Activated CD4-positive, alpha-beta T cell treated with anti-CD3 and anti-CD28 coated beads, Interleukin-2, amount 10 ng/mL, durations not matched to agents 24 days and 14 days (primary cell): Measurements from ENCODE around the gene ITGA5. TPM values are rescaled to one million over a fixed set of nuclear protein-coding genes. Genes with fewer than 3 reads are reported as not detected.
"Not testable (repeated sequence)": the region's sequence is repeated elsewhere in the genome, so short reads cannot be mapped to it uniquely, and the experiment has no call there.

Experiments
- DNase-seq: peaks from one replicate; pipeline ENCODE4 v3.0.0; 2022
- H3K27ac Mint-ChIP-seq: one replicate; pipeline ENCODE4 v1.8.0; 2022; ENCODE audit warnings: mild to moderate bottlenecking, mixed read lengths
- H3K27me3 Mint-ChIP-seq: one replicate; pipeline ENCODE4 v1.8.0; 2022; ENCODE audit warnings: mixed read lengths
- H3K36me3 Mint-ChIP-seq: one replicate; pipeline ENCODE4 v1.8.0; 2022; ENCODE audit warnings: low read depth, mild to moderate bottlenecking, mixed read lengths
- H3K4me1 Mint-ChIP-seq: one replicate; pipeline ENCODE4 v1.8.0; 2021; ENCODE audit warnings: mixed read lengths
- H3K4me3 Mint-ChIP-seq: one replicate; pipeline ENCODE4 v1.8.0; 2022; ENCODE audit warnings: mild to moderate bottlenecking, moderate library complexity, mixed read lengths
- H3K9me3 Mint-ChIP-seq: one replicate; pipeline ENCODE4 v1.8.0; 2021; ENCODE audit warnings: mixed read lengths
- intact Hi-C: fragments of 100-400 bp; cut with micrococcal nuclease; formaldehyde crosslinking; loops from one replicate; pipeline ENCODE4 v1.15.1; 2023
- total RNA-seq: library from RNA; stranded (reverse); gene quantifications from 2 replicates; pipeline ENCODE4 v1.2.3, GENCODE V29; 2022

ITGA5 gene
- total RNA-seq, 1 donor from 2014 or later: 48.0 TPM

- Mint-ChIP-seq H3K27ac (no peak overlapping the region), H3K27me3 (no peaks in the 10 kb centered on the region), H3K4me1 (peaks cover 24% of the 10 kb centered on the region), H3K36me3 (peaks cover 5% of the 10 kb centered on the region), H3K4me3 (no peak overlapping the region), H3K9me3 (no peaks in the 10 kb centered on the region)
- DNase-seq: no peak
- intact Hi-C loops: no loop called here
These were observed 61.4 kb downstream of the ITGA5 start for GRCh38 chr12:54357506-54358190.

- H3K36me3 Mint-ChIP-seq: peaks cover 10% of the 10 kb centered on the region
- H3K4me1 Mint-ChIP-seq: peaks cover 29% of the 10 kb centered on the region
- no peak overlapping the region for H3K4me3 Mint-ChIP-seq
- H3K27ac Mint-ChIP-seq: no peak overlapping the region
- H3K9me3 Mint-ChIP-seq: no peaks in the 10 kb centered on the region
- no peaks in the 10 kb centered on the region for H3K27me3 Mint-ChIP-seq
- DNase-seq: no peak
- intact Hi-C loops: no loop called here
These were observed 62.1 kb downstream of the ITGA5 start for GRCh38 chr12:54356951-54357356.

- H3K4me1 Mint-ChIP-seq: peaks cover 37% of the 10 kb centered on the region
- no peak overlapping the region for H3K4me3 Mint-ChIP-seq
- H3K27me3 Mint-ChIP-seq: no peaks in the 10 kb centered on the region
- no peak overlapping the region for H3K27ac Mint-ChIP-seq
- intact Hi-C loops: no loop called here
- no peaks in the 10 kb centered on the region for H3K9me3 Mint-ChIP-seq
- peaks cover 18% of the 10 kb centered on the region for H3K36me3 Mint-ChIP-seq
- DNase-seq: no peak
These were observed 62.8 kb downstream of the ITGA5 start for GRCh38 chr12:54356228-54356627.

GRCh38 chr12:54355104-54355815 is 63.8 kb downstream of the ITGA5 start:
- intact Hi-C loops: no loop called here
- Mint-ChIP-seq H3K4me1 (peaks cover 34% of the 10 kb centered on the region), H3K27me3 (no peaks in the 10 kb centered on the region), H3K4me3 (no peak overlapping the region), H3K9me3 (no peaks in the 10 kb centered on the region), H3K27ac (no peak overlapping the region), H3K36me3 (peaks cover 27% of the 10 kb centered on the region)
- no peak for DNase-seq

GRCh38 chr12:54354271-54354670 is 64.8 kb downstream of the ITGA5 start:
- intact Hi-C loops, DNase-seq, H3K4me3 Mint-ChIP-seq, H3K9me3 Mint-ChIP-seq, H3K27ac Mint-ChIP-seq, H3K27me3 Mint-ChIP-seq: not testable (repeated sequence)
- peaks cover 36% of the 10 kb centered on the region for H3K36me3 Mint-ChIP-seq
- peaks cover 34% of the 10 kb centered on the region for H3K4me1 Mint-ChIP-seq

GRCh38 chr12:54352891-54353874 is 65.9 kb downstream of the ITGA5 start:
- Mint-ChIP-seq H3K9me3 (no peaks in the 10 kb centered on the region), H3K4me1 (peaks cover 34% of the 10 kb centered on the region), H3K36me3 (peaks cover 42% of the 10 kb centered on the region), H3K27me3 (no peaks in the 10 kb centered on the region), H3K4me3 (peak overlapping the region; percentile 71), H3K27ac (peak overlapping the region; percentile 72)
- intact Hi-C loops: loop anchor here (1.0 kb wide), 1 partner anchor 28 kb away; the partner anchor contains the start of gene COPZ1
- DNase-seq: no peak

- peak; percentile 72 for DNase-seq
- intact Hi-C loops: loop anchor here (1.0 kb wide), 1 partner anchor 27 kb away; the partner anchor contains the start of gene COPZ1
- Mint-ChIP-seq H3K27me3 (no peaks in the 10 kb centered on the region), H3K9me3 (no peaks in the 10 kb centered on the region), H3K36me3 (peaks cover 51% of the 10 kb centered on the region), H3K4me3 (peak overlapping the region; percentile 71), H3K4me1 (peaks cover 32% of the 10 kb centered on the region), H3K27ac (peak overlapping the region; percentile 72)
These were observed 67.0 kb downstream of the ITGA5 start for GRCh38 chr12:54352022-54352531.

GRCh38 chr12:54351341-54351740 is 67.7 kb downstream of the ITGA5 start:
- no peak overlapping the region for H3K27ac Mint-ChIP-seq
- no peaks in the 10 kb centered on the region for H3K9me3 Mint-ChIP-seq
- intact Hi-C loops: no loop called here
- DNase-seq: no peak
- peaks cover 55% of the 10 kb centered on the region for H3K36me3 Mint-ChIP-seq
- H3K4me3 Mint-ChIP-seq: no peak overlapping the region
- no peaks in the 10 kb centered on the region for H3K27me3 Mint-ChIP-seq
- peaks cover 26% of the 10 kb centered on the region for H3K4me1 Mint-ChIP-seq

- H3K27me3 Mint-ChIP-seq: no peaks in the 10 kb centered on the region
- no peak overlapping the region for H3K27ac Mint-ChIP-seq
- intact Hi-C loops: no loop called here
These were observed 68.3 kb downstream of the ITGA5 start for GRCh38 chr12:54350743-54351142.

GRCh38 chr12:54349679-54350078 is 69.4 kb downstream of the ITGA5 start:
- H3K27me3 Mint-ChIP-seq: no peaks in the 10 kb centered on the region
- intact Hi-C loops: no loop called here

More at GRCh38 chr12:54350743-54351142, 68.3 kb downstream of the ITGA5 start:
- peaks cover 26% of the 10 kb centered on the region for H3K4me1 Mint-ChIP-seq
- H3K36me3 Mint-ChIP-seq: peaks cover 55% of the 10 kb centered on the region
- no peak overlapping the region for H3K4me3 Mint-ChIP-seq
- H3K9me3 Mint-ChIP-seq: no peaks in the 10 kb centered on the region
- DNase-seq: no peak

GRCh38 chr12:54349036-54349435 is 70.0 kb downstream of the ITGA5 start:
- no peak overlapping the region for H3K27ac Mint-ChIP-seq
- H3K27me3 Mint-ChIP-seq: no peaks in the 10 kb centered on the region
- intact Hi-C loops: no loop called here
- peaks cover 24% of the 10 kb centered on the region for H3K4me1 Mint-ChIP-seq
- H3K9me3 Mint-ChIP-seq: no peaks in the 10 kb centered on the region
- H3K4me3 Mint-ChIP-seq: no peak overlapping the region
- peaks cover 61% of the 10 kb centered on the region for H3K36me3 Mint-ChIP-seq
- DNase-seq: no peak

More at GRCh38 chr12:54349679-54350078, 69.4 kb downstream of the ITGA5 start:
- no peak for DNase-seq
- peaks cover 25% of the 10 kb centered on the region for H3K4me1 Mint-ChIP-seq
- peaks cover 61% of the 10 kb centered on the region for H3K36me3 Mint-ChIP-seq
- H3K4me3 Mint-ChIP-seq: no peak overlapping the region
- H3K27ac Mint-ChIP-seq: no peak overlapping the region
- no peaks in the 10 kb centered on the region for H3K9me3 Mint-ChIP-seq
